H9 (cell line): ENCODE data around the gene ARL4D. TPM values are rescaled to one million over a fixed set of nuclear protein-coding genes. Genes with fewer than 3 reads are reported as not detected.

Source experiments
- DNase-seq: peaks from one replicate; pipeline ENCODE4 v3.0.0-alpha.2; 2017
- H2AFZ ChIP-seq: one replicate; pipeline ENCODE4 v1.6.1; 2013; ENCODE audit warnings: mild to moderate bottlenecking, low read length, control low read depth, moderate library complexity
- H2AK5ac ChIP-seq: 2 replicates; pipeline ENCODE4 v1.6.1; 2013; ENCODE audit warnings: low read length, control low read depth, mixed read lengths; ENCODE audit not compliant: insufficient read length
- H2BK120ac ChIP-seq: one replicate; pipeline ENCODE4 v1.6.1; 2013; ENCODE audit warnings: low read depth, mild to moderate bottlenecking, low read length, control low read depth, inconsistent platforms; ENCODE audit not compliant: poor library complexity, severe bottlenecking
- H2BK12ac ChIP-seq: 2 replicates; pipeline ENCODE4 v1.6.1; 2013; ENCODE audit warnings: low read length, control low read depth, mixed read lengths, low read depth; ENCODE audit not compliant: insufficient read length
- H2BK15ac ChIP-seq: 2 replicates; pipeline ENCODE4 v1.6.1; 2013; ENCODE audit warnings: low read depth, low read length, control low read depth
- H2BK20ac ChIP-seq: one replicate; pipeline ENCODE4 v1.6.1; 2013; ENCODE audit warnings: low read depth, mild to moderate bottlenecking, low read length, control low read depth, inconsistent platforms; ENCODE audit not compliant: poor library complexity, severe bottlenecking
- H2BK5ac ChIP-seq: 2 replicates; pipeline ENCODE4 v1.6.1; 2013; ENCODE audit warnings: low read length, control low read depth, mixed read lengths; ENCODE audit not compliant: insufficient read length
- H3K14ac ChIP-seq: 2 replicates; pipeline ENCODE4 v1.6.1; 2013; ENCODE audit warnings: low read length, control low read depth; ENCODE audit not compliant: insufficient read depth
- H3K18ac ChIP-seq: 2 replicates; pipeline ENCODE4 v1.6.1; 2013; ENCODE audit warnings: low read depth, mild to moderate bottlenecking, mixed read lengths, low read length, control low read depth; ENCODE audit not compliant: insufficient read length
- H3K23ac ChIP-seq: 2 replicates; pipeline ENCODE4 v1.6.1; 2013; ENCODE audit warnings: low read length, control low read depth, mixed read lengths, low read depth; ENCODE audit not compliant: insufficient read length
- H3K23me2 ChIP-seq: 2 replicates; pipeline ENCODE4 v1.6.1; 2013; ENCODE audit warnings: low read depth, mild to moderate bottlenecking, mixed read lengths, low read length, control low read depth; ENCODE audit not compliant: insufficient read length, poor library complexity, severe bottlenecking
- H3K27ac ChIP-seq: 2 replicates; pipeline ENCODE4 v1.5.1; 2013; ENCODE audit warnings: low read length, control low read depth, mixed read lengths, low read depth; ENCODE audit not compliant: insufficient read length
- H3K27me3 ChIP-seq: 2 replicates; pipeline ENCODE4 v1.6.1; 2013; ENCODE audit warnings: low read length, control low read depth, inconsistent platforms; ENCODE audit not compliant: insufficient read depth
- H3K4ac ChIP-seq: 2 replicates; pipeline ENCODE4 v1.6.1; 2013; ENCODE audit warnings: low read depth, mild to moderate bottlenecking, control low read depth, inconsistent platforms, low read length, moderate library complexity
- H3K4me1 ChIP-seq: 2 replicates; pipeline ENCODE4 v1.6.1; 2013; ENCODE audit warnings: low read length, control low read depth, inconsistent platforms; ENCODE audit not compliant: insufficient read depth
- H3K4me2 ChIP-seq: 2 replicates; pipeline ENCODE4 v1.6.1; 2013; ENCODE audit warnings: low read length, control low read depth, mixed read lengths; ENCODE audit not compliant: insufficient read length, insufficient read depth
- H3K56ac ChIP-seq: 2 replicates; pipeline ENCODE4 v1.6.1; 2013; ENCODE audit warnings: low read depth, mild to moderate bottlenecking, mixed read lengths, low read length, control low read depth; ENCODE audit not compliant: insufficient read length
- H3K79me1 ChIP-seq: 2 replicates; pipeline ENCODE4 v1.6.1; 2013; ENCODE audit warnings: low read depth, mild to moderate bottlenecking, moderate library complexity, low read length, control low read depth, inconsistent platforms; ENCODE audit not compliant: insufficient read depth, poor library complexity, severe bottlenecking
- H3K79me2 ChIP-seq: 2 replicates; pipeline ENCODE4 v1.6.1; 2013; ENCODE audit warnings: low read length, control low read depth, inconsistent platforms; ENCODE audit not compliant: insufficient read depth
- H3K9ac ChIP-seq: 2 replicates; pipeline ENCODE4 v1.6.1; 2013; ENCODE audit warnings: low read length, control low read depth, mixed read lengths; ENCODE audit not compliant: insufficient read length; ENCODE audit errors: extremely low read depth
- H3K9me3 ChIP-seq: one replicate; pipeline ENCODE4 v1.6.1; 2013; ENCODE audit warnings: low read depth, low read length, inconsistent platforms; ENCODE audit not compliant: control insufficient read depth
- H3T11ph ChIP-seq: one replicate; pipeline ENCODE4 v1.6.1; 2013; ENCODE audit warnings: mild to moderate bottlenecking, low read length, control low read depth, inconsistent platforms
- H4K20me1 ChIP-seq: one replicate; pipeline ENCODE4 v1.6.1; 2013; ENCODE audit not compliant: control insufficient read depth, insufficient read length, insufficient read depth
- H4K5ac ChIP-seq: 2 replicates; pipeline ENCODE4 v1.6.1; 2013; ENCODE audit warnings: low read depth, mild to moderate bottlenecking, mixed read lengths, low read length, control low read depth; ENCODE audit not compliant: insufficient read length
- H4K8ac ChIP-seq: replicated peaks from 2 replicates; pipeline ENCODE4 v1.6.1; 2013; ENCODE audit warnings: low read length, control low read depth, mixed read lengths, low read depth; ENCODE audit not compliant: insufficient read length
- H4K91ac ChIP-seq: 2 replicates; pipeline ENCODE4 v1.6.1; 2013; ENCODE audit warnings: low read depth, mild to moderate bottlenecking, moderate library complexity, mixed read lengths, low read length, control low read depth; ENCODE audit not compliant: insufficient read length
- H3K27ac Mint-ChIP-seq, 3 experiments: 2 replicates in 2 of 3; 3 replicates in 1 of 3; pipeline ENCODE4 v1.8.0; 2020 to 2021; ENCODE audit warnings: mixed read lengths in 3 of 3, mild to moderate bottlenecking in 1 of 3, moderate library complexity in 1 of 3
- H3K27me3 Mint-ChIP-seq: 2 replicates; pipeline ENCODE4 v1.8.0; 2021; ENCODE audit warnings: low read depth, mild to moderate bottlenecking, moderate library complexity, mixed read lengths
- H3K36me3 Mint-ChIP-seq, 3 experiments: 2 replicates in 2 of 3; 3 replicates in 1 of 3; pipeline ENCODE4 v1.8.0; 2020 to 2021; ENCODE audit warnings: low read depth in 3 of 3, mixed read lengths in 3 of 3; ENCODE audit not compliant: insufficient read depth in 1 of 3
- H3K4me1 Mint-ChIP-seq, 2 experiments: 2 replicates each; pipeline ENCODE4 v1.8.0; 2020; ENCODE audit warnings: mixed read lengths in 2 of 2
- H3K4me3 Mint-ChIP-seq, 2 experiments: 2 replicates in 1 of 2; 3 replicates in 1 of 2; pipeline ENCODE4 v1.8.0; 2020 to 2021; ENCODE audit warnings: mild to moderate bottlenecking in 2 of 2, mixed read lengths in 2 of 2, moderate library complexity in 1 of 2
- H3K9me3 Mint-ChIP-seq, 2 experiments: 2 replicates in 1 of 2; 3 replicates in 1 of 2; pipeline ENCODE4 v1.8.0; 2020; ENCODE audit warnings: mild to moderate bottlenecking in 2 of 2, mixed read lengths in 2 of 2, moderate library complexity in 1 of 2
- CTCF ChIP-seq: fragments of 200-600 bp; sonication (generic); conservative IDR thresholded peaks from 3 replicates; pipeline ENCODE4 v1.8.0; 2021; ENCODE audit warnings: antibody characterized with exemption, mild to moderate bottlenecking
- WGBS: extraction: QIAGEN DNeasy Blood & Tissue Kit; methylation state at CpG from one replicate; pipeline ENCODE4 v1.1.7; 2013; ENCODE audit warnings: missing lambda C conversion rate, low lambda C conversion rate, mixed read lengths; ENCODE audit not compliant: insufficient read length; ENCODE audit errors: extremely low coverage; 5-methylcytosine and 5-hydroxymethylcytosine counted together
- total RNA-seq: library from RNA; stranded (reverse); gene quantifications from 2 replicates; pipeline ENCODE4 v1.2.1, GENCODE V29; 2021

Gene ARL4D
- total RNA-seq, 1 experiment from 2014 or later, result 6.2 TPM

- peak overlapping the region in 2 of 3 experiments; percentile 48 to 57; a peak in 2 of 7 replicates for H3K27ac Mint-ChIP-seq
- peaks cover 13 to 21% of the 10 kb centered on the region in 2 experiments for H3K4me1 Mint-ChIP-seq
- Histone ChIP-seq H3K23ac (no peak overlapping the region), H3K56ac (no peak overlapping the region), H3K14ac (no peak overlapping the region), H3K79me2 (no peaks in the 10 kb centered on the region), H4K5ac (no peak overlapping the region), H2AFZ (no peak overlapping the region), H2BK15ac (no peak overlapping the region), H3K23me2 (no peaks in the 10 kb centered on the region), H2AK5ac (no peak overlapping the region), H3K4ac (no peak overlapping the region), H3K4me1 (no peaks in the 10 kb centered on the region), H2BK5ac (no peak overlapping the region), H3K27ac (no peak overlapping the region), H2BK12ac (no peak overlapping the region), H2BK20ac (no peak overlapping the region), H3K4me2 (no peak overlapping the region), H3T11ph (no peak overlapping the region), H2BK120ac (no peak overlapping the region), H3K18ac (no peak overlapping the region), H3K27me3 (no peaks in the 10 kb centered on the region), H4K20me1 (no peaks in the 10 kb centered on the region), H4K91ac (no peak overlapping the region), H3K9ac (no peak overlapping the region), H3K79me1 (no peaks in the 10 kb centered on the region), H4K8ac (no peak overlapping the region), H3K9me3 (no peaks in the 10 kb centered on the region)
- TF ChIP-seq CTCF, result no peak
- peaks cover 2% of the 10 kb centered on the region for H3K27me3 Mint-ChIP-seq
- no peaks in the 10 kb centered on the region; a peak in 1 of 7 replicates for H3K36me3 Mint-ChIP-seq
- H3K9me3 Mint-ChIP-seq, result peaks cover 0 to 4% of the 10 kb centered on the region in 2 experiments; a peak in 3 of 5 replicates
- DNase-seq, result no peak
- no CpG with 5 or more reads among the region's 6 CpGs for WGBS
- no peak overlapping the region for H3K4me3 Mint-ChIP-seq
Observed at GRCh38 chr17:43410557-43411368, 12.0 kb downstream of the ARL4D start.
